Hematopoietic multipotent progenitor cell (in vitro differentiated cells): ENCODE measurements around the gene A1BG. TPM values are rescaled to one million over a fixed set of nuclear protein-coding genes. Genes with fewer than 3 reads are reported as not detected.

Experiments used
- DNase-seq, 3 donors: peaks; one replicate each; pipeline ENCODE4 v3.0.0-alpha.2; 2011 to 2015; ENCODE audit warnings: low read depth in 2 of 3, low spot score in 2 of 3
- total RNA-seq: library from RNA; depleted of rRNA; stranded (reverse); fragments of >200 nt; gene quantifications from one replicate; pipeline ENCODE4 v1.2.3, GENCODE V29; 2012

Gene A1BG, protein sequence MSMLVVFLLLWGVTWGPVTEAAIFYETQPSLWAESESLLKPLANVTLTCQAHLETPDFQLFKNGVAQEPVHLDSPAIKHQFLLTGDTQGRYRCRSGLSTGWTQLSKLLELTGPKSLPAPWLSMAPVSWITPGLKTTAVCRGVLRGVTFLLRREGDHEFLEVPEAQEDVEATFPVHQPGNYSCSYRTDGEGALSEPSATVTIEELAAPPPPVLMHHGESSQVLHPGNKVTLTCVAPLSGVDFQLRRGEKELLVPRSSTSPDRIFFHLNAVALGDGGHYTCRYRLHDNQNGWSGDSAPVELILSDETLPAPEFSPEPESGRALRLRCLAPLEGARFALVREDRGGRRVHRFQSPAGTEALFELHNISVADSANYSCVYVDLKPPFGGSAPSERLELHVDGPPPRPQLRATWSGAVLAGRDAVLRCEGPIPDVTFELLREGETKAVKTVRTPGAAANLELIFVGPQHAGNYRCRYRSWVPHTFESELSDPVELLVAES
- 10.0 TPM for total RNA-seq

DNA sequence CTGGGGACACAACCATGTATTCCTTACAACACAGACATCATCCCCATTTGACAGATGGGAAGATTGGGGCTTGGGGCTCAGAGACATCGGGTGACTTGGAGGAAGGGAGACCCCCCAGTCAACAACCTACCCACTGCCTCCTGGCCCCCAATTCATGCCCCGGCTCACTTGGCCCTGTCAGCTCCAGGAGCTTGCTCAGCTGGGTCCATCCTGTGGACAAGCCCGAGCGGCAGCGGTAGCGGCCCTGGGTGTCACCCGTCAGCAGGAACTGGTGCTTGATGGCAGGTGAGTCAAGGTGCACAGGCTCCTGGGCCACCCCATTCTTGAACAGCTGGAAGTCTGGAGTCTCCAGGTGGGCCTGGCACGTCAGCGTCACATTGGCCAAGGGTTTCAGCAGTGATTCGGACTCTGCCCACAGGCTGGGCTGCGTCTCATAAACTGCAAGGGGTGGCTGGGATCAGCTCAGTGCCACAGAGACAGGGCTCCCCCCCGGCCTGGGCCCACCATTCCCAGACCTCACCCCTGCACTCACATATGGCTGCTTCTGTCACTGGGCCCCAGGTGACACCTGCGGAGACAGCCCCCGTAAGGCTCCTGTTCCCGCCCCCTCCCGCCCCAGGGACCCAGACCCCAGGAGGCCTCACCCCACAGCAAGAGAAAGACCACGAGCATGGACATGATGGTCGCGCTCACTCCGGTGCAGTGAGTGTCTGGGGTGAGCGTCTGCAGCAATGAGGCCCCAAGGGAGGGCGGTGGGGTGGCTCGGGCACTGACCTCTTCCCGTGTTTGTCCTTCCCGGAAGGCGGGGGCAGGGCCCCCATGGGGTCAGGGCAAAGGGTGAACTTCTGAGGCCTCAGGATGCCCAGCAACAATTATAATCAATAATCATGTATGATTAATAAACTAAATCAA lies at the start of gene A1BG:
Gene A1BG, minus strand, starts transcription at position 733 of the 912 bp plus-strand sequence. Its CDS starts 55 bp downstream, at position 678.
- no peak for DNase-seq

DNA sequence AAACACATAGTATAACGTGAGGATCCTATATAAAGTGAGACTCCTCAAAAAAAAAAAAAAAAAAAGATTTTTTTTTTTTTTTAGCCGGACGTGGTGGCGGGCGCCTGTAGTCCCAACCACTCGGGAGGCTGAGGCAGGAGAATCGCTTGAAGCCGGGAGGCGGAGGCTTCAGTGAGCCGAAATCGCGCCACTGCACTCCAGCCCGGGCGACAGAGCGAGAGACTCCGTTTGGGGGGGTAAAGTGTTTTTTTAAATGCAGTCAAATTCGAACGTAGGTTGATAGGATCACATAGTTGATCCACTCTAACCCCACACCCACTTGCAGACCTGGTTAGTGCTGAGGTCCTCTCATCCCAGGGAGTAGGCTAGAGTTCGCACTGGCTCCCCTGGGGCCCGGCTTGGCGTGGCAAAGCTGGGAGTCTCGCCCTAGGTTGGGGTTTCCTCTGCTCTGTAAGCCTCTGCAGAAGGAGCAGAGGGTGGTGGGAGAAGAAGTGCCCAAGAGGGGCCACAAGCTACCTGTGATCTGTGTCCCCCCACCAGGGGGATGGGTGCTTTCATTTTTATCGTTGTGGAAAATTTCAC lies 48.6 kb upstream of the A1BG start:
- no peak for DNase-seq

DNA sequence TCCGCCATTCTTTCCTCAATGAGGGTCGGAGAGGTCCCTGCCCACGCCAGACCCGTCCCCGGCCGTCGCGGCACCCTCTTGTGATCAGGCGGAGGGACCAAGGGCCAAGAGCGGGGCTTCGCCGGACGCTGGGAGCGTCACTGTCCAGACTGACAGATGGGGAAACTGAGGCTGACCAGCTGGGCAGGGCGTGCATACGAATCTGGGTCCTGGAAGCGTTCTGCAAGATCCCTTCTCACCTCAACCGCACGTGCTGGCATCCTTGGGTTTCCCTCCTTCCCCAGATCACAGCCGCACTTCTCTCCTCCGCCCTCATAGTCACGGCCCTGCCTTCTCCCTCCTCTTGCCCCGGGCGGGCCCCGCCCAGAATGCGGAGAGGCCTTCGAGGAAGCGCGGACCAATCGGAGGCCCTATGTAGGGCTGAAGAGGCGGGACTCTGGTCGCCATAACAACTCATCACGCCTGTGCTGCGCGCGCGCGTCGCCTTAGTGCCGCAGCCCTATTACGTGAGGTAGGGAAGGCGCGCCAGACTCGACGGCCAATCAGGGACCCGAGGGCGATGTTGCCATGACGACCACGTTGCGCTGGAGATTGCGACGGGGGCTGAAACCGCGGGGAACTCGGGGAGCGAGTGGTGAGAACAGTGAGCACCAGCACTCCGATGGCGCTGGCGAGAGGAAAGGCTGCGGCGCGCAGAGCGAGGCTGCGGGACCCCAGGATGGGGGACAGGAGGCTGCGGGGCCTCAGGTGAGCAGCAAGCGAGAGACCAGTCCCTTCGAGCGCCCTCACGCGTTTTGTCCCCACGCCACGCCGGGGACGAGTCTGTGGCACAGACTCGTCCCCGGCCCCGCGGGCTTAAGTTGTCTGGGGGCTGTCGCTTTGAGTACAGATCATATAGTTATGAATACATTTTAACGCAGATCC lies 47.9 kb upstream of the A1BG start:
- peak; percentile 99 to 100 (median 99) for DNase-seq

DNA sequence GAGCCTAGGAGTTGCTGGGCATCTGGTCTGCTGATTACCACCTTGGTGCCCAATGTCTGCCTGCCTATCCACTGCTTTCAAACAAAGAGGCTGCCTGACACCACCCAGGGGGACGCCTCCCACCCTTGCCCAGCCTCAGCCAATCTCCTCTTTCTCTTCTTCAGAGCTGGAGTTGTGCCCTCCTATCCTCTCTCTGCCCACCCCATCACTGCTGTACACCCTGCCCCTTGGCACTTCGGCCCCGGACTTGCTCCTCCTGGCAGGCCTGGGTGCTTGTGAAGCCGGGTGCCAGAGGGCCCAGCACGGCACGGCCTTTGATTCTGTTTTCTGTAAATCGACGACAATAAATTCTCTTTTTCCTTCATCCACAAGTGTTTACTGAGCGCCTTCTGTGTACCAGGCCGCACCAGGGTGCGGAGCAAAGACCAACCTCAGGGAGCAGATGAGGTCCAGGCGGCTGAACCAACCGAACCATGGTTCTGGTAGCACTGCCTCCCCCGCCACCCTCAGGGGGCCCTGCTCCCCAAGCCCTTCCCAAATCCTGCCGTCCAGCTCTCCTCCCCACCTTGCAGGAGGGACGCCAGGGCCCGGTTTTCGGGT lies 47.1 kb upstream of the A1BG start:
- no peak for DNase-seq

DNA sequence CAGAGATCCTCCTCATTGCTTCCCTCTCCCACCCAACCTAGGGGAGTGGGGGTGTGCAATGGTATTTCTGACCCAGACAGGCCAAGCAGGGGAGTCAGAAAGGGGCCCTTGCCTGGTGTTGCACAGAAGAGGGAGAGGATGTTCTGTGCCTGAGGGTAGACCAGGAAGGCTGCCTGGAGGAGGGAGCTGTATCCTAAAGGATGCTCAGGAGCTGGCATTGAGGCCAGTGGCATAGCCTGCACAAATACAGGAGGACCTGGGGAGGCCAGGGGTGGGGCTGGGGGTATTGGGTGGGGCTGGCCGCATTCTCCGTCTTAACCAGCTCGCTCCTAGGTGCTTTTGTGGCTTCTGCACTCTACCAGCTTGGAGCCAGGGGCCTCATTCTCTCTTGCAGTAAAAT lies 46.6 kb upstream of the A1BG start:
- DNase-seq: no peak

DNA sequence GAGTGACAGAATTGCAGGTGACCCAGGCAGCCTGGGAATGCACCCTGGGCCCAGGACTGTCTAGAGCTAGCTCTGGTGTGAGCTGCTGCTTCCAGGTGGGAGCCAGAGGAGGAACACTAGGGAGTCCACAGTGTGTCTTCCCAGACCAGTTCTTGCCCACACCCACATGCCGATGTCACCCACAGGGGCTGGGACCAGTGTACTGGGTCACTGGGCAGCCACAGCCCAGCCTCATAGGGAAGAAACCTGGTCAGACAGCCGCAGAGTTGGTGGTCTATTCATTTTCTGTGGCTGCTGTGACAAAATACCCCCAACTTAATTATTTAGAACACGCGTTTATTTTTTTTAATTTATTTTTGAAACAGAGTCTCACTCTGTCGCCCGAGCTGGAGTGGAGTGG lies 45.3 kb upstream of the A1BG start:
- DNase-seq: no peak

DNA sequence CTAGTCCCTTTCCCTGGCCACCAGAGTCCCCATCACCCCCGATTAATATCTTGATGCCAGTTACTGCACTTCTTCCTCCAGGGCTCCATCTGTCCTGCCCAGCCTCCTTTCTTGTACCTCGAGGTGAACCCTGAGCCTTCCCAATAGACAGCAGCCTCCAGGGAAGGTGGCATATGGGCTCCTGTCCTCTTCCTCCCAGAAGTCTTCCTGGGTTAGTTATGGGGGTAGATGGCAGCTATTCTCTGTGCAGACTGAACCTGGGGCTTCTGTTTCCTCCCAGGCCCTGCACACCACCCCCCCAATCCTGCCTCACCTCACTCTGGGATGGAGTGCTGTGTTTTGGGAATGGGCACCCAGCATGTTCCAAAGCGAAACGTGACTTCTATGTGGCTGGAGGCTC lies 44.8 kb upstream of the A1BG start:
- DNase-seq: no peak

DNA sequence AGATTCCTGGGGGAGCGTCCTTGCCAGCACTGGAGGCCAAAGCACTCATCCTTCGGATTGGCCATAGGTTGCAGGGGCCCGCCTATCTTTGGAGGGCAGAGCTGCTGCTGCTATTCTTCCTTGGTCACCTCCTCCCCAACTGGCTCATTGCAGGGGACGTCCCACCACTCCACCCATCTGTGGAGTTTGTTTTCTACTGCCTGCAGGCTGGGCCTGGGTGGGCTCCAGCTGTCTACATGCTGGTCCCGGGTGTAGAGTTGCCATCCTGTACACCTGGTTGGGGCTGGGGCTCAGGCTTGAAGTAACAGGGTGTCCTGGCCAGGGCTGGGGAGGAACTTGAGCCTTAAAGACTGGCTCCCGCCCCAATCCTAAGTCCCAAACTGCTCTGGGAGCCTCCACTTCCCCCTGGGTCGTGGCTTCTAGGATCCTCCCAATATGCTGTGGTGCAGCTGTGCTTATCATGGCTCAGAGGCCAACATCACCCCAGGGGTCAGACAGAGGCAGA lies 44.3 kb upstream of the A1BG start:
- DNase-seq: no peak

DNA sequence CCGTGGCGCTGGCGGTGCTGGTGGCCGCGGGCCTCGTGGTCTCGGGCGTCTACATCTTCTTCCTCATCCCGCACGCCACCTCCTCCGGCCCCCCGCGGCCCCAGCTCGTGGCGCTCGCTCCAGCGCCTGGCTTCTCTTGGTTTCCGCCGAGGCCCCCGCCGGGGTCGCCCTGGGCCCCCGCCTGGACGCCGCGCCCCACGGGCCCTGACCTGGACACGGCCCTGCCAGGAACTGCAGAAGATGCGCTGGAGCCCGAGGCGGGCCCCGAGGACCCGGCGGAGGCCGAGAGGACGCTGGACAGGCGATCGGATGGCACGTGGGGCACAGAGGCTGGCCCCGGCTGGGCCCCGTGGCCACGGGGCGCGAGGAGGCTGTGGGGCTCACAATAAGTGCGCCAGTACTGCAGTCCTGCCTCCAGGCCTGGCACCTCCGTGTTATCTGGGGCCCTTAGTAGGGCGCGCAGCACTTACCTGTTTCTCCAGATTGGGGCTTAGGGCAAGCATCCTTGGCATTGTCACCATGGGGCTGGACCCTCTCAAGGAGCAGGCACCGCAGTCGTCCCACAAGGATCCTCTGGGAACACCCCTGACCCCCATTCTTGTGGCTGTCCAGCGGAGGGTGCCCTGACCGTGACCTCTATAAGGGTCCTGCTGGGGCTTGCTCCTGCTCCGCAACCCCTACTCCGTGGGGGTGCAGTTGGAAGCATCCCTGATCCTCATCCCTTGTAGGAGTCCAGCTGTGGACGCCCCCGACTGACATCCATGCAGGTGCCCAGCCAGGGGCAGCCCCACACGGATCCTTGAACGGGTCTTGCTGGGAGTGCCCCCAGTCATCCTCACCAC lies 43.6 kb upstream of the A1BG start:
- no peak for DNase-seq

DNA sequence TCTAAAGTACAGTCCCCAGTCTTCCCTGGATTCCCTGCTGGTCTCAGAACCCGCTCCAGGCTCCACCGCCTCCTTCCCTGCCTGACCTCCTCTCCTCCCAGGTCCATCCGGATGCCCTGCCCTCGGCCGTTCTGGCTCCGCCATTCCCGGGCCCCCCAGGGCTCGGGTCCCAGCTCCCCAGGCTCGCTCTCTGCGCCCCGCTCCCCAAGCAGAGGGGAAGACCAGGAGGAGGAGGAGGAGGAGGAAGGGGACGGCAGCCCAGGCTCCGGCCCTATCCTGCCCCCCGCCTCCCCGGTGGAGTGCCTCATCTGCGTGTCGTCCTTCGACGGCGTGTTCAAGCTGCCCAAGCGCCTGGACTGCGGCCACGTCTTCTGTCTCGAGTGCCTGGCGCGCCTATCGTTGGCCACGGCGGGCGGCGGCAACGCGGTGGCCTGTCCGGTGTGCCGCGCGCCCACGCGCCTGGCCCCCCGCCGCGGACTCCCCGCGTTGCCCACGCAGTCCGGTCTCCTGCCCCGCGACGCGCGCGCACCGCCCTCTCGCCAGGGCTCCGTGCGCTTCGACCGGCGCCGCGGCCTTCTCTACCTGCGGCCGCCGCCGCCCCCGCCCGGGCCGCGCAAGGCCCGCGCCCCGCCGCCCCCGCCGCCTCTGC lies 42.8 kb upstream of the A1BG start:
- DNase-seq: no peak

DNA sequence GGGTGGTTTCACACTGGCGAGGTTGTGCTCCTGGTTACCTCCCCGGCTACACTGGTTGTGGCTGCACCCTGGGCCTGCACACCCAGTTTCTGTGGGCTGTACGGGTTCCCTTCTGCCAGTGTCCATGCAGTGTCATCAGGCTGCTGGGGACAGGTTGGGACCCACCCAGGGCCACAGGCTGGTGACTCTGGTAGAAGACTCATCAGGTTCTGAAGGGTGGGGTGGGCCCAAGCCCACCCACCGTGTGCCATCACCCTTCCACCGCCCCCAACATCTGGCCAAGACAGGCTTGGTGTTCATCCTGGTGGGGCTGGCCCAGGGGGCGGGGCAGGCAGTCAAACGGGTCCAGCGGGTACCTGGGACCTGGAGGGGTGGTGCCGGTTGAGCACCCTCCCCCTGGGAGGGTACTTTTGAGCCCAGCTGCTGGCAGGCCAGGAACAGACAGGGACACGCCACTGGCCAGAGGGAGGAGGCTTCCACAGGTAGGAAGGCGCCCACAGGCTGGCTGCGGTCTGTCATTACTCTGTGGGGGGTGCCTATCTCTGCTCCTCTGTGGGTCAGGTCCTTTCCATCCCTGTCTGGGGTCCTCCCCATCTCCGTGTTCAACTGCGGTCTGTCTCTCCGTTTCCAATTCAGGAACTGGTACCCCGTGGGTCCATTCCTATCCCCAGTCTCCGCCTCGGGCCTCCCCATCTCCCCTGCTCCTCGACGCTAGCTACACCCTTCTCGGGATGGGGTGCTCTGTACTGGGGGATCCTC lies 42.1 kb upstream of the A1BG start, which contains the start of gene RNF225:
Gene RNF225, plus strand, starts transcription at position 437 of the 759 bp plus-strand sequence. CDS start 434 bp downstream, outside the sequence.
- no peak for DNase-seq

DNA sequence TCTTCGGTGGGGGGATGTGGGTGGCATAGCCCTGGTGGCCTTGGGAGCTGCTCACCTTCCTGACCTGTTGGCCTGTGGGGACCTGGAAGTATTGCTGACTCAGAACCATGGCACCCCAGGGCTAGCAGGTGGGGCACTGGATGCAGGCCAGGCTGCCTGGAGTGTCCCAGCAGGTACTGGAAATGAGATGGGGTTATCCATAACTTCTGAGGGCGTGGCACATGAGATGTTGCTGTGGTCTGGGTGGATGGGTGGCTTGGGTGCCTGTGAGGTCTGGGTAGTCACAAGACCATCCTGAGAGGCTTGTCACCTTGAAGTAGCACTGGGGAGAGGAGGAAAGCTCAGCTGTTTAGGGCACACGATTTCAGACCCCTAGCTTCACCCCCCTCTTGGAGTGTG lies 41.5 kb upstream of the A1BG start:
- DNase-seq: no peak

DNA sequence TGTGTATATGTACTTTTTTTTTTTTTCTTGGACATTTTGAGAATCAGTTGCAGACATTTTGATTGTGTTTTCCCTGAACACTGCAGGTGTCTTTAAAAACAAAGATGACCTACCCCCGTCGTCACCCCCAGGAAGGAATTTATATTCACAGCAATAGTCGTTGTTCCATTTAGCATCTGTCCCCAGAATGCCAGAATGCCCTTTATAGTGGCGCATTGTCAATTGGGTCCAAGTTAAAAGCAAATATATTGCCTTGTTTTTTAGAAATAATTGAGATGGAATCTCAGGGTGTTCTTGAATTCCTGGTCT lies 40.4 kb upstream of the A1BG start:
- no peak for DNase-seq

DNA sequence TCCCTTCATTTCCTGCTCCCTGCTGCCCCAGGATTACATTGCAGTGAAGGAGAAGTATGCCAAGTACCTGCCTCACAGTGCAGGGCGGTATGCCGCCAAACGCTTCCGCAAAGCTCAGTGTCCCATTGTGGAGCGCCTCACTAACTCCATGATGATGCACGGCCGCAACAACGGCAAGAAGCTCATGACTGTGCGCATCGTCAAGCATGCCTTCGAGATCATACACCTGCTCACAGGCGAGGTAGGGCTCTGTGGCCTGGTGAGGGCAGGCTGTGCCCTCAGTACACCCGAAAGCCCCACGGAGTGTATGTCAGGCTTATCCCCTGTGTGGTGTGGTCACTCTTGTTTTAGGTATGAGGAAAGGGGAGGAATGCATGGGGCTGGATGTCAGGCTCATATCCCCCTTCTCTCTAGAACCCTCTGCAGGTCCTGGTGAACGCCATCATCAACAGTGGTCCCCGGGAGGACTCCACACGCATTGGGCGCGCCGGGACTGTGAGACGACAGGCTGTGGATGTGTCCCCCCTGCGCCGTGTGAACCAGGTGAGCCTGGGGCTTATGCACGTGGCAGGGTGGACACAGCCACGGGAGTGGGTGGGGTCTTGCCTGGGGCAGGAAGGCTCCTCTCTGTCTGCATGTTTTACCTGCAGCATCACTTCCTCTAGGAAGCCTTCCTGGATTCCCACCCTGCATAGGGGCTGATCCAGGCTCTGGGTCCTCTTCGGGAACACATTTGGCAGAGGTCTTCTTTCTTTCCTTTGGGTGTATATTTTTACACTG lies 39.8 kb upstream of the A1BG start:
- no peak for DNase-seq

DNA sequence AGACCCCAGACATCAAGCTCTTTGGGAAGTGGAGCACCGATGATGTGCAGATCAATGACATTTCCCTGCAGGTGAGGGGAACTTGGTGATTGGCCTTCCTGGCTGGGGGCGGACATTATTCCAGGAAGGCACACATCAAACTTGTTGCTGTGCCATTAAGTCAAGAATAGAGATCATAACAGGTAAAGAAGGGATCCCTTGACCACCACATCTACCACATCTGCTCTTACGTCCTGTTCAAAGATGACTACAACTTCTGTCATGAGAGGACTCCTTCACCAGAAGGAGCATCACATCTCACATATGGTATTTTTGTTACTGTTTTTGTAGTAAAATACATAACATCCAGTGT lies 34.9 kb upstream of the A1BG start:
- DNase-seq: no peak

DNA sequence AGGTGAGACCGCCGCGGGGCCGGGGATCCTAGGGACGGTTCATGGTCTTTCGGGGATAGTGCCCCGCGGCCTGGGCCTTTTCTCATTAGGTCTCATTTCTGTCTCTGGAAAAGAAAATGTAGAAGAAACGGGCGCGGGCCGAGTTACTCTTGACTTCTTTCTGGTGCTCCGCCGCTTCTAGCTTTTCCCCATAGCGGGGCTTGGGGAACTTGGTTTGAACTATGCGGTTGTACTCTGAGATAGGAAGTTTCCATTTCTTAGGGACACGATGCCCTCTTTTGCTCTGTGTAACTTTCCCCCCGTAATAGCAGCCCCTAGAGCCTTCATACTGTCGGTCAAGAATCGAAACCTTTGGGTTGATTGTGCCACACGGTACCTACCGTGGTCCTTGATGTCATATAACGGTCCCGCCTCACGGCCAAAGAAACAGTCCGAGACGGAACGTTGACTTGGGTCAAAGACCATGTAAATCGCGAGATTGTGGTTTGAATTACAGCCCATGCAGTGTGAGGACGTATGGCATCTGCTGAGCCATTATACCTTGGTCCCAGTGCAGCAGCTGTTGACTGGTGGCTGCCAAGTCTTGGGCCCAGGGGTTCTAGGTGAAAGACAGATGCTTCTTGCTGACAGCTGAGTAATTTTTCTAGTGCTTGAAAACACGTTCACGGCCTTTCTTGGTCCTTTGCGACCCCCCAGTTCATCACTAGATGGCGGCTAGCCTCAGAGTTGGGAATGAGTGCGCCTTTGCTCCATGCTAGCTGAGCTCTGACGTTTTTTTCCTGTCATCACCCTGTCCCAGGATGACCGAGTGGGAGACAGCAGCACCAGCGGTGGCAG lies 34.3 kb upstream of the A1BG start:
- DNase-seq: no peak
